GM18858 (cell line): Measurements from ENCODE around the gene CDY1B.
"Not testable (repeated sequence)": the region's sequence is repeated elsewhere in the genome, so short reads cannot be mapped to it uniquely, and the experiment has no call there.

Experiments used
- ATAC-seq: cut with Tn5 transposase; IDR thresholded peaks from one replicate; pipeline ENCODE4 v1.9.1; 2021; ENCODE audit not compliant: unreplicated experiment

Gene CDY1B, protein sequence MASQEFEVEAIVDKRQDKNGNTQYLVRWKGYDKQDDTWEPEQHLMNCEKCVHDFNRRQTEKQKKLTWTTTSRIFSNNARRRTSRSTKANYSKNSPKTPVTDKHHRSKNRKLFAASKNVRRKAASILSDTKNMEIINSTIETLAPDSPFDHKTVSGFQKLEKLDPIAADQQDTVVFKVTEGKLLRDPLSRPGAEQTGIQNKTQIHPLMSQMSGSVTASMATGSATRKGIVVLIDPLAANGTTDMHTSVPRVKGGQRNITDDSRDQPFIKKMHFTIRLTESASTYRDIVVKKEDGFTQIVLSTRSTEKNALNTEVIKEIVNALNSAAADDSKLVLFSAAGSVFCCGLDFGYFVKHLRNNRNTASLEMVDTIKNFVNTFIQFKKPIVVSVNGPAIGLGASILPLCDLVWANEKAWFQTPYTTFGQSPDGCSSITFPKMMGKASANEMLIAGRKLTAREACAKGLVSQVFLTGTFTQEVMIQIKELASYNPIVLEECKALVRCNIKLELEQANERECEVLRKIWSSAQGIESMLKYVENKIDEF

DNA sequence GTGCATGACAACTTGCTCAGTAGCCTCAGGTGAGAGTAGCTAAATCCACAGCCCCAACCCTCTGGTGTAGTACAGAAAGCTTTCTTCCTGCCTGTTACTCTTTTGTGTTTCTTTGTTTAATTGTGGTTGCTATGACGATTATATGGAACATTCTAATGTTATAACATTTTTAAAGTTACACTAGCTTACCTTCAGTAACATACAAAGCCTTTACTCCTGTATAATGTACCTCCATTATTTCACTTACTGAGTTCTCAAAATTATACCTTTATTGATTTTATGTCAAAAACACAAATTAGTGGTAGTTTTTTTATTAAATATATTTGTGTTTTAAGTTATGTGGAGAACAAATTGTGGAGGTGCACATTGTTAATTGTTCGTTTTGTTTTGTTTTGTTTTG is at the start of gene CDY1B:
TSS of gene CDY1B (minus strand) at position 101 of the 400 bp plus-strand sequence. CDS start 331 bp downstream, outside the sequence.
- not testable (repeated sequence) for ATAC-seq

DNA sequence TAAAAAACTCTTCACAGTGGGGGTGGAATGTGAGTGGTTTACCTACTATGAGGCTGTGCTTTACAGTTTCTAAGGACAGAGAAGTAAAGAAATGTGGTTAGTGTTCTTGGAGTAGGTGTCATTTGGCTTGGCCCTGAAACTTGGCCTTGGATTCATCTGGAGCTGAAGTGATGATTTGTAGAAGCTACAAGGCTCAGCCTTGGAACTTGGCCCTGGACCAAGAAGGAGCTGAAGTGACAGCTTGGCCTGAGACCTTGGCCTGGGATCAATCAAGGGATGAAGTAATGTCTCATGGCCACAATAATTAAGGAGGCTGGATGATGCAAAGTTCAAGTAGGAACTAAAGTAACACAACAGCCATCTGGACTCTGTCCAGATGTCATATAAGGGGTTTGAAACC is 1.7 kb upstream of the CDY1B start:
- not testable (repeated sequence) for ATAC-seq

DNA sequence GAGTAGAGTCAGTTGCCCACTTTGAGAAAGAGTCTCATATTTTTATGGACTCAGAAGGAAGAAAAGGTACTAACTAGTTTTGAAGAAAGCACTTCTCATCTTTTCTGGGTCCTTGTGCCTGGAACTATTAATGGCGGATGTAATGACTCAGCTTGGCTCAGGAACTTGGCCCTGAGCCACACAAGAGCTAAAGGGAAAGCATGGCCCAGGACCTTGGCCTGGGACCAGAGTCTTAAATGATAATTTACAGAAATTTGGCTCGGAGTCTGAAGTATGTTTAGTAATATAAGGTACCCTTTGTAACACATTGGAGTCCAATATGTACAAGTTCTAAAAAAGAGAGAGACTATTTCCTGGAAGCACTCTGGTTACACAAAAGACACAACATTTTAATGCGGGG is 4.6 kb downstream of the CDY1B start:
- ATAC-seq = not testable (repeated sequence)

DNA sequence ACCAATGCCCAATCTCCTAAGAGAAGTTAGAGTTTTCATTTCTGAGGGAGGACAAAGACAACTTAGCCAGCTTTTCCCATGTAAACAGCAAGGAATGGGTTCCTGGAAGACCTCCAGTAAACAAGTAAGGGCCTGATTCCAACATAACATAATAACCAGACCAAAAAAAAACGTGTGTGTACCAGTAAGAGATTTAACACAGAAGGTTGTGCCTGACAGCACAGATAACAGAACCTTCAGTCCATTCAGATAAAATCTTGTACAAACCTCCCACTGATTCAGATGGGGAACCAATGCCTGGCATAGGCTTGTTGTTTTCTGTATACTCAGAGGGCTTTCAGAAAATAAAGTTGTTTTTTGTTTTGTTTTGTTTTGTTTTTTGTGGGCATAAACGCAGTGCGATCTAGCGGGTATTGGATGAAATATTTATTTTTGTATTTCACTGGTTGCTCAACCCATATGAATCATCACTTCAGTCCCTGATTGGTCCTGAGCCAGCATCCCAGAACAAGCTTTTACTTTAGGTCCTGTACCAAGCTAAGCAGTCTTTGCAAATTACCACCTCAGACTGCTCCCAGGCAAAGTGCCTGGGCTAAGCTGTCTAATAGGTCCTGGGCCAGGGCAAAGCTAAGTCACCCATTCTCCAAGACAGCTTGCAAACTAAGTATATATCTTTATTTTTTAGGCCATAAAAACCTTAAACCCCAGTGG is 8.7 kb downstream of the CDY1B start:
- ATAC-seq = not testable (repeated sequence)

DNA sequence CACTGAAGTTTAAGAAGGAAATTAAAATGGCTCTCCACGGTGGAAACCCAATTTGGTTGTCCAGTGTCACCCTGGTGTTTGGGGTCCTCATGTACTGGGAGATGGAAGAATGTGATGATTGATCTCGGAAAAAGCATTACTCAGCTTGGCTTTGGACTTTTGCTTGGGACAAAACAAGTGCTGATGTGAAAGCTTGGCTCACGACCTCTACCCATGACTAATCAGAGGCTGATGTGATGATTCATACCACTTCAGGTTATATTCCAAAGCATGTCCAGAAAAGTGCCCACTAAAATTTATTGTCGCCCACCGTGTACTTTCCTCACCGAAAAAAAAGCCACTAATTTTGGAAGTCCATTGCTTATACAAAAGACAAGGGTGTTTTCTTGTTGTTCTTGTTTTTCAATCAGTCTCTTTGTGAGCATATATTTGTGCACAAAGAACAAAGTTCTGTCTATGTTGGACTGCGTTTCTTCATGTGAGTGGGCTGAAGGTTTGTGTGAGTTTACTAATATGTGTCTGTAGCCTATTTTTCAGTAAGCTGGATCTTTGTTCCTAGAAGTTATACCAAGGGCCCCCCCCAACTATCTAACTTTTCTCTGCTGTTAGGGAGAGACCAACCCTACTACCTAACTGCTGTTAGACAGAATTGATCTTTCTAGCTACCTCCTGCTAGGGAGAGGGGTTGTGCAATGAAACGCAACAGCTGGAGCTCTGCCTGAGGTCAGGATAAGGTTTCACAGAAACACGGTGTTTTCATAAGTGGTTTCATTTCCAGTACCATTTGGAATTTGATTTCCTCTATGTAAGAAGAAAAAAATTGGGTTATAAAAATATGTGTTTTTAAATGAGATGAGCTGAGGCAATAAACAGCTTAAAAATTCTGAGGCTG is 21.4 kb downstream of the CDY1B start:
- ATAC-seq = not testable (repeated sequence)
